Raji (cell line): ENCODE data around the gene ADIPOR2.

Experiments used
- POLR2A ChIP-seq: IDR thresholded peaks from 2 replicates; pipeline ENCODE4 v1.6.1; 2011; ENCODE audit warnings: low read depth, low read length, control low read depth; ENCODE audit not compliant: insufficient read depth

Gene ADIPOR2

DNA sequence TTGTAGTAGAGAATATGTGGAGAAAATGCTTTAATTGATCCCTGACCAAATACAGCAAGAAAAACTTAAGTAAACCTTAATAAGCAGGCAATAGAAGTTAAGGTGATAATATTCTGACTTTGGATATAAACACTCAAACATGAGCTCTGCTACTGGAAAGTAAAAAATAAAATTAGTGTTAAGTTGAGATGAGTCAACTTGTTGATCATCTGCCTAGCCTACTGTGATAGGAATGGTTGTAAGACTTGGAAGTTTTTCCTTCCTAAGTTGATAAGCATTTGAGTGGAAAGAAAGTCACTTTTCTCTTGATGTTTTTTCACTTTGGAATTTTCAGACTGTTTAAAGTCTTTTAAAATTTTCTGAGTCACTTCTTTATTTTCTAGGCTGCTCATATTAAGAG is 26.0 kb downstream of the ADIPOR2 start:
- TF ChIP-seq POLR2A = no peak

DNA sequence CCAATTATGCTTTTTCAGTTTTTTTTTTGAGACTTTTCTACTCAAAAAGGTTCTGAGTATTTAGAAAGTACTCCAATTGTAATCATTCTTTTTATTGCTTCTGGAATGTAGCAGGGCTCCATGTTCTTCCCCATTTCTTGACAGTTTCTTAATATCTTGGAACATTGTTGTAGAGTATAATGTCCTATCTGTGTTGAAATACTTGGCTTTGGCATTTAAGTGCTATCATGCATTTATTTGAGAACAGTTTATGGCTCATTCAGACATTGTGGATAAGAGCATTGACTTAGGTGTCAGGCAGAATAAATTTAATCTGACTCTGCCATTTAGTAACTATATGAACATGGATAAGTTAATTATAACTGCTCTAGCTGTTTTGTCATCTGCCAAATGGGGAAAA is 28.3 kb downstream of the ADIPOR2 start:
- no peak for TF ChIP-seq POLR2A

DNA sequence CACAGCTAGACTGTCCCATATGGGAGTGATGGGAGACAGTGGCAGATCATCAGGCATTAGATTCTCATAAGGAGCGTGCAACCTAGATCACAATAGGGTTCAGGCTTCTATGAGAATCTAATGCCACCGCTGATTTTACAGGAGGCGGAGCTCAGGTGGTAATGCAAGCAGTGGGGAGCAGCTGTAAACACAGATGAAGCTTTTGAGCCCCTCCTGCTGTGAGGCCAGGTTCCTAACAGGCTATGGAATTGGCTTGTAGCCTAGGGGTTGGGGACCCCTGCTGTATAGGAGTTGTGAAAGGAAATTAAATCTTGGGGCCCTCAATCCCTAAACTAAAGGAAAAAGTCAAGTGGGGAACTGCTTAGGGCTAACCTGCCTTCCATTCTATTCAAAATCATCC is 29.6 kb downstream of the ADIPOR2 start:
- no peak for TF ChIP-seq POLR2A

DNA sequence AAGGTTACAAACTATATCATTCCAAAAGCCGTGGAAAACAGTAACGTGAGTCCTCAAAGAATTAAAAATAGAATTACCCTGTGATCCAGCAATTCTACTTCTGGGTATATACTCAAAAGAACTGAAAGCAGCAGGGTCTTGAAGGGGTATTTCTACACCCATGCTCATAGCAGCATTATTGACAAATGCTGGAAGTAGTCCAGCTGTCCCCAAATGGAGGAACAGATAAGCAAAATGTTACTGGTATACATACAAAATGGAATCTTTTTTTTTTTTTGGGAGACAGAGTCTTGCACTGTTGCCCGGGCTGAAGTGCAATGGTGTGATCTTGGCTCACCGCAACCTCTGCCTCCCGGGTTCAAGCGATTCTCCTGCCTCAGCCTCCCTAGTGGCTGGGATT is 32.9 kb downstream of the ADIPOR2 start:
- TF ChIP-seq POLR2A = no peak

DNA sequence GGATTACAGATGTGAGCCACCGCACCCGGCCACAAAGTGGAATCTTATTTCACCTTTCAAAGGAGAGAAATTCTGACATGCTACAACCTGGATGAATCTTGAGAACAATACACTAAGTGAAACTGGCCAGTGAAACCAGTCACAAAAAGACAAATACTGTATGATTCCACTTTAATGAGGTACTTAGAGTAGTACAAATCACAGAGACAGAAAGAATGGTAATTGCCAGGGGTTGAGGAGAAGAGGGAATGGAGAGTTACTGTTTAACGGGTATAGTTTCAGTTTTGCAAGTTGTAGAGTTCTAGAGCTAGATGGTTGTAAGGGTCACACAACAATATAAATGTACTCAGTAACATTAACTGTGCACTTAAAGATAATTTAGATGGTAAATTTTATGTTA is 33.4 kb downstream of the ADIPOR2 start:
- TF ChIP-seq POLR2A = no peak

- TF ChIP-seq POLR2A = no peak
Measured at GRCh38 chr12:1726753-1727152, 35.9 kb downstream of the ADIPOR2 start.

DNA sequence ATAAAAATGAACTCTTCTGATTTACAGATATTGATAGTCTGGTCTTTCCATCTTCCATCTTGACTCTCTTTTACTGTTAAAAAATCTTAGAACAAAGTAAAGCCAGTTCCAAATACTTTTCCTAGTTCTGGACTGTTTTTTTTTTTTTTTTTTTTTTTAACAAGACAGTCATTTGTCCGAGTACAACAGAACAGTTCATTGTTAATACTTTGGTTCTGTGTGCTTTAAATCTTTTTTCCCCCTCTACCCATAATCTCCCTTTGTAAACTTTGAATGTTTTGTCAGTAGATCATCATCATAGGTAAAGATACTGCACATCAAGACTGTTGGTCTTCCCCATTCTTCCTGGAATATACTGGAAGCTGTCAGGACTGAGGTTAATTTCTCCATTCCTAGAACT is 38.0 kb downstream of the ADIPOR2 start:
- no peak for TF ChIP-seq POLR2A

DNA sequence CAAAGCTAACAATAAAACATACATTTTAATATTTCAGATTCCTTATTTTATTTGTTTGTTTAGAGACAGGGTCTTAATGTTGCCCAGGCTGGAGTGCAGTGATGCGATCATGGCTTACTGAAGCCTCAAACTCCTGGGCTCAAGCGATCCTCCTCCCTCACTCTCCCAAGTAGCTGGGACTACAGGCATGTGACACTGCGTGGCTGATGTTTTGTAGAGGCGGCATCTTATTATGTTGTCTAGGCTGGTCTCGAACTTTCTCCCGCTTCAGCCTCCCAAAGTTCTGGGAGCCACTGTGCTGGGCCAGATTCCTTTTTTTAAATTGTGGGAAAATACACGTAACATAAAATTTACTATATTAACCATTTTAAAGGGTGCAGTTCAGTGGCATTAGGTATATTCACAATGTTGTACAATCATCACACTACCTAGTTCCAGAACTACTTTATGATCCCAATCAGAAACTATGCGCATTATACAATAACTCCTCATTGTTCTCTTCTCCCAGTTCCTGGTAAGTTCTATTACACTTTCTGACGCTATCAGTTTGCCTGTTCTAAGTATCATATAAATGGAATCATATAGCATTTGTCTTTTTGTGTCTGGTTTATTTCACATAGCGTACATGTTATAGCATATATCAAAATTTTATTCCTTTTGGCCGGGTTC is 40.3 kb downstream of the ADIPOR2 start:
- TF ChIP-seq POLR2A = no peak

- no peak for TF ChIP-seq POLR2A
Measured at GRCh38 chr12:1732914-1733313, 42.0 kb downstream of the ADIPOR2 start.

DNA sequence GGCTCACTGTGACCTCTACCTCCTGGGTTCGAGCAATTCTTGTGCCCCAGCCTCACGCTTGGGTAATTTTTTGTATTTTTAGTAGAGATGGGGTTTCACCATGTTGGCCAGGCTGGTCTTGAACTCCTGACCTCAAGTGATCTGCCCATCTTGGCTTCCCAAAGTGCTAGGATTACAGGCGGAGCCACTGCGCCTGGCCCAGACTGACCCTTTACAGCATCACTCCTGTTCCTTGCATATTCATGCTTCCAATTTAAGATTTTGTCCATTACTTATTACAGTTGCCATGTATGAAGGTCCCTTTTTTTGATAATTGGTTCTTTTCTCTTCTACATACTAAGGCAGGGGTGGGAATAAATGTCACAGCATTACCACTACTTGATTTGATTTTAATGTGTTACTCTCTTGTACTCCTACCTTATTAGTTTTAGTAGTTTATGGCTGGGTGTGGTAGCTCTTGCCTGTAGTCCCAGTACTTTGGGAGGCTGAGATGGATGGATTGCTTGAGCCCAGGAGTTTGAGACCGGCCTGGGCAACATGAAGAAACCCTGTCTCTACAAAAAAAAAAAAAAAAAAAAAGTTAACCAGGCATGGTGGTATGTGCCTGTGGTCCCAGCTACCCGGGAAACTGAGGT is 46.9 kb downstream of the ADIPOR2 start:
- no peak for TF ChIP-seq POLR2A

DNA sequence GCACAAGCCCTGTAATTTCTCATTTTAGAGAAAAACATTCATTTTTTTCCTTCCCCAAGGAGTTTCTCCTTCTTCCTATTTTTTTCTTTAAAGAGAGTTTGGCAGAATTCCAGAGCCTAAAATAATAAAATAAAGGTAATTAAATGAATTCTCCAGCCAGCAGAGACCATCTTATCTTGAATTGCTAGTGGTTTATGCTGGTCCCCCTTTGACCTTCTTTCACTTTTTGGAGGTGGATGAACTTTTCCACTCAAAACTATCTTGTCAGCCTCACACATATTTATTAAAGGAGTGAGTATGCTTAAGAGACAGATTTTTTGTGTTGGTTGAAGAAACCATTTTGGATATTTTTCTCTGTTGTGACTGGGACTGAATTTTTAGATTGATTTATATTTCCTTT is 47.6 kb downstream of the ADIPOR2 start:
- TF ChIP-seq POLR2A = no peak

- TF ChIP-seq POLR2A = no peak
Measured at GRCh38 chr12:1739368-1739767, 48.5 kb downstream of the ADIPOR2 start.

- no peak for TF ChIP-seq POLR2A
Measured at GRCh38 chr12:1740161-1740948, 49.5 kb downstream of the ADIPOR2 start.

DNA sequence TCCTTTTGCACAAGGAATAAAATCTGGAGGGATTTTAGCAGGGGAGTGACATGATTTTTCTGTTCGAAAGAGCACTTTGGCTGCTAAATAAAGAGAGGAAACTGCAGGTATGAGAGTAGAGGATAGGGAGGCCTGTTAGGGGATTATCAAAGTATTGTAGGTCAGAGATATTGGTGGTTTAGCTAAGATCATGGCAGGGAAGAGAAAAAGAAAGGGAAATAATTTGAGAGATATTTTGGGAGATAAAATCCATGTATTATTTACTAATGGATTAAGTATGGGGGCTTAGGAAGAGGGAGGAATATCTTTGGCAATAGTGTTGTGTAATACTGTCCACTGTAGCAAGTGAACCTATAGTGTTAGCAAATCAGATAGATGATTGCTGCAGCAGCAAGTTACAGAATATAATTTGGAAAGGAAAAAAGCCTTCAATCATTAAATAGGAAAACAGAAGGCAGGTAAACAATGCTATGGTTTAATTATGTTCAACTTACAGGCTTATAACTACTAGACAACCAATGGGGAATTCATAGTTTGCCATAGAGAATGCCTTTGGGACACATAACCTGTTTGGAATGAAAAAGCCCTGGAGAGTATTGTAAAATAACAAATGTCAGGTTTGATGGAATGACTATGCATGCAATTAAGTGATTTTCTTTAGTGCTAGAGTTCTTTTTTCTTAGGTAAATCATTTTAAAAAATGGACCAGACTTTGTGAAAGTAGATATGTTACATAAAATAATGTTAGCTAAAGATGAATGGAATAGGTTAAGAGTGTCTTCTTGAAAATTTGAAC is 50.5 kb downstream of the ADIPOR2 start:
- no peak for TF ChIP-seq POLR2A

DNA sequence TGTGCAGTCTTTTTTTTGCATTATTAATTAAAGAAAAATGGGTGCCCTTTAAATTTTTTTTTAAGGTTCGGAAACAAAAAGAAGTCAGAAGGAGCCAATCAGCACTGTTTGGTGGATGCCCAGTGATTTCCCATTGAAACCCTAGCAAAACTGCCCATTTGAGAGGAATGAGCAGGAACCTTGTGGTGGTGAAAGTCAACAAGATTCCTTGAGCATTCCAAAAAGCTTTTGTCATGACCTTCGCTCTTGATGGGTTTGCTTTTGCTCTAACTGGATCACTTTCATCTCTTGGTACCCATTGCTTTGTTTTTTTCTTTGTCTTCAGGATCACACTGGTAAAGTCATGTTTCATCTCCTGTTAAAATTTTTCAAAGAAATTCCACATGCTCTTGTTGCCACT is 54.1 kb downstream of the ADIPOR2 start:
- TF ChIP-seq POLR2A = no peak

GRCh38 chr12:1747609-1748008 is 56.7 kb downstream of the ADIPOR2 start:
- no peak for TF ChIP-seq POLR2A

DNA sequence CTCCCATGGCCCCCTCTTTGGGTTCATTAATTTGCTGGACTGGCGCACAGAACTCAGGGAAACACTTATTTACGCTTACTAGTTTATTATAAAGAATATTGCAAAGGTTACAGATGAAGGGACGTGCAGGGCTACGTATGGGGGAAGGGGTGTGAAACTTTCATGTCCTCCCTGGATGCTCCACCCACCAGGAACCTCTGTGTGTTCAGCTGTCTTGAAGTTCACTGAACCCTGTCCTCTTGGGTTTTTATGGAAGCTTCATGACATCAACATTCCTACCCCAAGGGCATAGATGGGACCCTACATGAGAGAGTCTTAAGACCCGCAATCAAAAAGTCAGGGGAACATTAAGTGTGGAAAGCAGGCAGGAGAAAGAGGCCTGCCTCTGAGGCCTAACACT is 58.1 kb downstream of the ADIPOR2 start:
- TF ChIP-seq POLR2A = no peak
